GM19455 (cell line): Measurements from ENCODE around the gene CDK19.
"Not testable (repeated sequence)": the region's sequence is repeated elsewhere in the genome, so short reads cannot be mapped to it uniquely, and the experiment has no call there.

Experiments
- ATAC-seq: cut with Tn5 transposase; IDR thresholded peaks from one replicate; pipeline ENCODE4 v1.9.1; 2021; ENCODE audit not compliant: unreplicated experiment

Gene CDK19

GRCh38 chr6:110760589-110760988 lies 54.7 kb downstream of the CDK19 start:
- ATAC-seq = no peak

DNA sequence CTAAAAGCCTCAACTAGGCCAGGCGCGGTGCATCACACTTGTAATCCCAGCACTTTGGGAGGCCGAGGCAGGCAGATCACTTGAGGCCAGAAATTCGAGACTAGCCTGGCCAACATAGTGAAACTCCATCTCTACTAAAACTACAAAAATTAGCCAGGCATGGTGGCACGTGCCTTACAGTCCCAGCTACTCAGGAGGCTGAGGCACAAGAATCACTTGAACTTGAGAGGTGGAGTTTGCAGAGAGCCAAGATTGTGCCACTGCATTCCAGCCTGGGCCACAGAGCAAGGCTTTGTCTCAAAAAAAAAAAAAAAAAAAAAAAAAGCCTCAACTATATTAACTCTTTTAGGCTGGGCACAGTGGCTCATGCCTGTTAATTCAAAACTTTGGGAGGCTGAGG lies 55.2 kb downstream of the CDK19 start:
- ATAC-seq = not testable (repeated sequence)

- ATAC-seq = no peak
Observed at GRCh38 chr6:110757926-110758325, 57.3 kb downstream of the CDK19 start.

- ATAC-seq = no peak
Observed at GRCh38 chr6:110756817-110757216, 58.5 kb downstream of the CDK19 start.

DNA sequence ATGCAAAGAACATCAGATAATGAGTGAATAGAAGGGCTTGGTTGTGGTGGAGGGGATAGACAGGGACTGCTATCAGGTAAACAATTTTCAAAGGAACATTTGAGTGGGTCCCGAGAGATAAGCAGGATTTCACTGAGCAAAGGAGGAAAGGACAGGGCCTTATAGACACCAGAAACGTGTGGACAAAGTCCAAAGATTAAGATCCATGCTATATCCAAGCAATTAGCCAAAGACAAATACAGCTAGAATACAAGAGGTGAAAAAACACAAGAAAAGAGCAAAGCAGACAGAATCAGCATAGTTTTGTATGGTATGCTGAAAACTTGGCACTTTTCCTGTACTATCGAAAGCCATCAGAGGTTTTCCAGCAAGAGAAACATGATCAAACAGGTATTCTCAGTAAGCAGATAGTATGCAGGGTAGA lies 59.8 kb downstream of the CDK19 start:
- no peak for ATAC-seq

DNA sequence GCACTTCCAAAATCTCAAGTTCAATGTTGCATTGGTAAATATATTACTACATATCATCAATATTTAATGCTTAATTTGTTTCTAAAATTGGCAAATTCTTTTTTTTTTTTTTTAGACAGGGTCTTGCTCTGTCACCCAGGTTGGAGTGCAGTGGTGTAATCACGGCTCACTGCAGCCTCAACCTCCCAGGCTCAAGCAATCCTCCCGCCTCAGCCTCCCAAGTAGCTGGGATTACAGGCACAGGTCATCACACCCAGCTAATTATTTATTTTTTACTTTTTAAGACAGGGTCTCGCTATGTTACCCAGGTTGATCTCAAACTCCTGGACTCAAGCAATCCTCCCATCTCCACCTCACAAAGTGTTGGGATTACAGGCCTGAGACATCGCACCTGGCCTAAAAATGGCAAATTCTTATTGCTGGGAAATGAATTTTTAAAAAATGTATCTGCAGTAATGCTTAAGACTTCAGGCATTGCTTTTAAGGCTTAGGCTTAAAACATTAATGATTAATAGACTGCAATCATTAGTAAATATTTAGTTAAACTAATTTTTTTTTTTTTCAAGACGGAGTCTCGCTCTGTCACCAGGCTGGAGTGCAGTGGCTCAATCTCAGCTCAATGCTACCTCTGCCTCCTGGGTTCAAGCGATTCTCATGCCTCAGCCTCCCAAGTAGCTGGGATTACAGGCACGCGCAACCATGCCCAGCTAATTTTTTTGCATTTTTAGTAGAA lies 61.2 kb downstream of the CDK19 start:
- ATAC-seq = not testable (repeated sequence)

DNA sequence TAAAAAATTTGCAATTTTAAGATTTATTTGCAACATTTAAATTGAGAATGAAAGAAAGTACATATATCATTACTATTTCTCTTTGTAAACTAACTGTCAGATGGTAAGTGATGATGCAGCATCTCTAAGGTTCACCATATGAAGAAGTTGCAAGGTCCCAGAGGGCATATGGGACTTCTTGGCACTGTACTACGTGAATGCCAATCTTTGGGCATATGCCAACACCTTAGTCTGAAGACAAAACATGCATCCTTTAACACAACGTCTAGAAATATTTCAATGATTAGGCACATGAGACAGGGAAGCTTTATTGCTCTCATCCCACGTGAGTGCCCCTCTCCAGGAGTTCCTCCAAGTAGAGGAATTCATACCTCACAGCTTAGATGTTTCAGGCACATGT lies 66.8 kb downstream of the CDK19 start:
- no peak for ATAC-seq

DNA sequence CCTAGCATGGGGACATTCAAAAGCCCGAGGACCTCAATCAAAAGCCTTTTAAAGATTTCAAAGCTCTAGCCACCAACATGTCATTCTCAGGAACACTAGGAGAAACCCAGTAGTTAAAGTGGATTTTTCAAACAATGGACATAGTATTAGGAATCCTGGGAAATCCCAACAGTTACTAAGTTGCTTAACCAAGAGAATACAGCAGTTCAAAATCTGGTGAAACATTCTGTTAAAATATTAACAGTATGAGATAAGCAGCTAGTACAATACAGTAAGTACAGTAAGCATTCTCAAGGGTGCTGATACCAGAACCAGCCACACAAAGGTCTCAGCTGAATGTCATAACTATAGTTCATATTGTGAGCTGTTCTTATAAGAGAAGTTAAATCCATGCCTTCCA lies 68.6 kb downstream of the CDK19 start:
- ATAC-seq = no peak

GRCh38 chr6:110744991-110745390 lies 70.3 kb downstream of the CDK19 start:
- ATAC-seq = no peak

DNA sequence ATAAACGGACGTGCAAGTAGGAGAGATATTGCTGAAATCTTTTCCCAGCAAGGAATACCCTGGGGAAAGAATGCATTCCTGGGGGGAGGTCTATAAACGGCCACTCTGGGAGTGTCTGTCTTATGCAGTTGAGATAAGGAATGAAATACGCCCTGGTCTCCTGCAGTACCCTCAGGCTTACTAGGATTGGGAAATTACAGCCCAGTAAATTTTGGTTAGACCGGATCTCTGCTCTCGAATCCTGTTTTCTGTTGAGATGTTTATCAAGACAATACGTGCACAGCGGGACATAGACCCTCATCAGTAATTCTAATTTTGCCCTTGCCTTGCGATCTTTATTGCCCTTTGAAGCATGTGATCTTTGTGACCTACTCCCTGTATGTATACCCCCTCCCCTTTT lies 72.7 kb downstream of the CDK19 start:
- ATAC-seq = not testable (repeated sequence)

DNA sequence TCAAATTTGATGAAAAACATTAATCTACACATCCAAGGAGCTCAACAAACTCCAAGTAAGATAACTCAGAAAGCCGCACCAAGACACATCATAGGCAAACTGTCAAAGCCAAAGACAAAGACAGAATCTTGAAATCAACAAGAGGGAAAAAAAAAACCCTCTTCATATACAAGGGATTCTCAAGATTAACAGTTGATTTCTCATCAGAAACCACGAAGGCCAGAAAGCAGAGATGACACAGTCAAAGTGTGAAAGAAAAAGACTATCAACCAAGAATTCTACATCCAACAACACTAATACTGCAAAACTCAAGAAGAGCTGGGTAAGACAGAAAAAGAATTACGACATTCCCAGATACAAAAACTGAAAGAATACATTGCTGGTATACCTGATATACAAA lies 73.8 kb downstream of the CDK19 start:
- ATAC-seq = no peak

GRCh38 chr6:110738899-110739365 lies 76.3 kb downstream of the CDK19 start:
- no peak for ATAC-seq

GRCh38 chr6:110735666-110736065 lies 79.6 kb downstream of the CDK19 start:
- ATAC-seq = no peak

- no peak for ATAC-seq
Observed at GRCh38 chr6:110731898-110732297, 83.4 kb downstream of the CDK19 start.

DNA sequence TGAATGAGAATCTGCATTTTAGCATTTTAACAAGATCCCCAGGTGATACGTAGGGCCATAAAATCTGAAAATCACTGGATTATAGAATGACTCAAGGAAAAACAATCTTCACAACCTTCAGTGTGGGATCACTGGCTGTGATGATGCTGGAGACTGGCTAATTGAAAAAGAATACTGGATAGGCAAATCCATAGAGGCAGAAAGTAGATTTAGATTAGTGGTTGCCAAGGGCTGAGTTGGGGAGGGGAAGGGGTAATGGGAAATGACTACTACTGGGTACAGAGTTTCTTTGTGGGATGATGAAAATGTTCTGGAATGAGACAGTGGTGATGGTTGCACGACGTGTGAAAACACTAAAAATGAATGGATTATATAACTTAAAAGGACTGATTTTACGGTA lies 84.1 kb downstream of the CDK19 start:
- ATAC-seq = no peak

DNA sequence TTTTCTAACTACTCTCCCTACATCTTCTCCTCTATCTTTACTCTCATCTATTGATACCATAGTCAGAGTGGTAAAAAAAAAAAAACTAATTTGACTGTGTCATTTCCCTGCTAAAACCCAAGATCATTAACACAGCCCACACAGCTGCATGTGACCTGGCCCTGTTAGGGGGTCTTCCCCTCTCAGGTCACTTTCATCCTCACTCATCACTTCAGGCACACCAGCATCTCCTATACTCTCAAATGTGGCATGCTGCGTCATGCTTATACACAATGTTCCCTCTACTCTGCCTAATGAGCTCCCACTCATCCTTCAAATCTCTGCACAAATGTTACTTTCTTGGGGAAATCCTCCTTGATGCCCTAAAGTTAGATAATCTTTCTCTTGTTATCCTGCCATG lies 86.8 kb downstream of the CDK19 start:
- no peak for ATAC-seq

GRCh38 chr6:110723017-110723416 lies 92.3 kb downstream of the CDK19 start:
- no peak for ATAC-seq

GRCh38 chr6:110720066-110720465 lies 95.2 kb downstream of the CDK19 start:
- no peak for ATAC-seq

DNA sequence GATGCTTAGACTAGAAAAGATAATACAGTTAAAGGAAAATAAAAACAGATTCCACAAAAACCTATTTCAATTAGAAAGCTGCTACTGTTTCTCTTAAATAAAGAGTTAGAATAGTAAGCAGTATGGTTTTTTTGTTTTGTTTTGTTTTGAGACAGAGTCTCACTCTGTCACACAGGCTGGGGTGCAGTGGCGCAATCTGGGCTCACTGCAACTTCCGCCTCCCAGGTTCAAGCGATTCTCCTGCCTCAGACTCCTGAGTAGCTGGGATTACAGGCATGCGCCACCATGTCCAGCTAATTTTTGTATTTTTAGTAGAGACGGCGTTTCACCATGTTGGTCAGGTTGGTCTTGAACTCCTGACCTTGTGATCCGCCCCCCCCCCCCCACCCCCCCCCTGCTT lies 95.7 kb downstream of the CDK19 start:
- not testable (repeated sequence) for ATAC-seq

- no peak for ATAC-seq
Observed at GRCh38 chr6:110714143-110714542, 101.1 kb downstream of the CDK19 start.

- ATAC-seq = no peak
Observed at GRCh38 chr6:110712238-110712637, 103.0 kb downstream of the CDK19 start.

DNA sequence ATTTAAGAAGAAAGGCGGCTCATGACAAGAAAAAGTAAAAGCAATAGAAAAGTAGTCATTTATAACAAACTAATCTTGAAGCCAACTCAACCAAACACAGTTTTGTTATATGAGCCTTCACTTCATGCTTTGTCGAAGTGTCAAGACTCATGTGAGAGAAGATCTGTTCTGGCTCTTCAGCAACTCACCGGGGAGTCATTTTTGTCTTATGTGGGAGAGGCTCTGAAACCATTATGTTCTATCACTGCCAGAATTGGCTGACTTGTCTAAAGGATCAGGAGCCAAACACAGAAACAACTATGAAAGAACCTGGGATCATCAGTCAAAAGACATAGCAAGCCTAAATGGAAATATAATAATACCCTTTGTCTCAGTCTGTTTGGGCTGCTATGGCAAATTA lies 105.2 kb downstream of the CDK19 start:
- no peak for ATAC-seq

GRCh38 chr6:110708295-110708950 lies 106.8 kb downstream of the CDK19 start:
- no peak for ATAC-seq
